SK-N-SH (cell line): ENCODE results near the gene QSER1. TPM values are rescaled to one million over a fixed set of nuclear protein-coding genes. Genes with fewer than 3 reads are reported as not detected.
A peak's percentile ranks its signal among the peaks of the same experiment; 100 is the strongest.

ENCODE experiments used
- CTCF ChIA-PET: fragments of 300-600, 350-600 bp; formaldehyde crosslinking; extraction: SDS; loops from one replicate; lab custom pipeline; 2021; lab: Yijun Ruan, JAX
- POLR2A ChIA-PET: fragments of 350-600 bp; sonication (Branson Sonifier 250); formaldehyde crosslinking; extraction: SDS; loops from one replicate; lab custom pipeline; 2020; ENCODE audit warnings: antibody characterized with exemption, inconsistent platforms; lab: Yijun Ruan, JAX
- DNase-seq: peaks from one replicate; pipeline ENCODE4 v3.0.0; 2012
- H2AFZ ChIP-seq: fragments of 200-600 bp; sonication (generic); 2 replicates; pipeline ENCODE4 v1.8.1; 2016; ENCODE audit warnings: antibody characterized with exemption, mild to moderate bottlenecking, low read depth
- H3F3A ChIP-seq: fragments of 200-600 bp; sonication (generic); replicated peaks from 2 replicates; pipeline ENCODE3; 2016; ENCODE audit warnings: antibody characterized with exemption, mild to moderate bottlenecking; ENCODE audit not compliant: insufficient read depth
- H3K27ac ChIP-seq, 2 experiments: fragments of 200-500 bp in 1 of 2; fragments of 200-600 bp in 1 of 2; sonication (Bioruptor generic) in 1 of 2; sonication (generic), shearing (Covaris generic) in 1 of 2; 2 replicates each; pipeline versions ENCODE4 v1.5.1 to v1.6.1; 2014 to 2016; ENCODE audit warnings: low read depth in 2 of 2, inconsistent platforms in 1 of 2, low read length in 1 of 2, mild to moderate bottlenecking in 1 of 2, mixed read lengths in 1 of 2
- H3K27me3 ChIP-seq: fragments of 200-600 bp; sonication (generic), shearing (Covaris generic); 2 replicates; pipeline ENCODE4 v1.6.1; 2016; ENCODE audit warnings: mixed run types; ENCODE audit not compliant: insufficient read depth
- H3K36me3 ChIP-seq, 2 experiments: fragments of 200-500 bp in 1 of 2; fragments of 200-600 bp in 1 of 2; sonication (Bioruptor generic) in 1 of 2; sonication (generic) in 1 of 2; replicated peaks in 1 of 2; 2 replicates each; pipeline versions ENCODE3 to v1.5.1; 2014 to 2016; ENCODE audit warnings: low read length in 1 of 2, mild to moderate bottlenecking in 1 of 2; ENCODE audit not compliant: insufficient read depth in 2 of 2, control insufficient read depth in 1 of 2
- H3K4me1 ChIP-seq, 2 experiments: fragments of 200-500 bp in 1 of 2; fragments of 200-600 bp in 1 of 2; sonication (Bioruptor generic) in 1 of 2; sonication (generic), shearing (Covaris generic) in 1 of 2; 2 replicates each; pipeline versions ENCODE4 v1.5.1 to v1.6.1; 2014 to 2016; ENCODE audit warnings: low read depth in 1 of 2, low read length in 1 of 2, mixed run types in 1 of 2; ENCODE audit not compliant: insufficient read depth in 2 of 2, control insufficient read depth in 1 of 2
- H3K4me2 ChIP-seq: fragments of 200-600 bp; sonication (generic), shearing (Covaris generic); 2 replicates; pipeline ENCODE4 v1.6.1; 2017; ENCODE audit warnings: mixed run types
- H3K4me3 ChIP-seq, 2 experiments: fragments of 200-500 bp in 1 of 2; fragments of 200-600 bp in 1 of 2; sonication (Bioruptor generic) in 1 of 2; sonication (generic), shearing (Covaris generic) in 1 of 2; 2 replicates each; pipeline versions ENCODE4 v1.5.1 to v1.8.1; 2014 to 2016; ENCODE audit warnings: low read depth in 2 of 2, inconsistent platforms in 1 of 2, low read length in 1 of 2, mild to moderate bottlenecking in 1 of 2, mixed read lengths in 1 of 2, moderate library complexity in 1 of 2
- H3K79me2 ChIP-seq: fragments of 200-600 bp; sonication (generic); 2 replicates; pipeline ENCODE4 v1.8.1; 2017; ENCODE audit warnings: mild to moderate bottlenecking; ENCODE audit not compliant: insufficient read depth
- H3K9ac ChIP-seq: fragments of 200-600 bp; sonication (generic); 2 replicates; pipeline ENCODE4 v1.6.1; 2017; ENCODE audit warnings: mixed run types
- H3K9me2 ChIP-seq: fragments of 200-600 bp; sonication (generic); 2 replicates; pipeline ENCODE4 v1.6.1; 2017; ENCODE audit warnings: mixed run types
- H3K9me3 ChIP-seq: fragments of 200-600 bp; sonication (generic); 2 replicates; pipeline ENCODE4 v1.6.1; 2017; ENCODE audit warnings: mixed run types, mild to moderate bottlenecking, moderate library complexity
- H4K20me1 ChIP-seq: fragments of 200-600 bp; sonication (generic); 2 replicates; pipeline ENCODE4 v1.6.1; 2017; ENCODE audit warnings: mild to moderate bottlenecking, mixed run types; ENCODE audit not compliant: insufficient read depth
- FOXJ3 ChIP-seq: sonication (generic); formaldehyde crosslinking; IDR thresholded peaks from 2 replicates; pipeline ENCODE4 v1.5.1; 2020; ENCODE audit warnings: mild to moderate bottlenecking, missing genetic modification reagents
- GABPA ChIP-seq: IDR thresholded peaks from 2 replicates; pipeline ENCODE4 v1.4.0; 2012; ENCODE audit warnings: low read depth, mild to moderate bottlenecking
- GATA2 ChIP-seq: sonication (generic); formaldehyde crosslinking; IDR thresholded peaks from 2 replicates; pipeline ENCODE4 v1.5.0; 2020; ENCODE audit warnings: mild to moderate bottlenecking, missing genetic modification reagents
- NRF1 ChIP-seq: IDR thresholded peaks from 2 replicates; pipeline ENCODE4 v1.6.1; 2012; ENCODE audit warnings: low read depth, mild to moderate bottlenecking, low read length
- PBX3 ChIP-seq: IDR thresholded peaks from 2 replicates; pipeline ENCODE4; 2012
- POLR2AphosphoS5 ChIP-seq: IDR thresholded peaks from 2 replicates; pipeline ENCODE4 v1.6.1; 2012; ENCODE audit warnings: low read depth, low read length
- RXRA ChIP-seq: IDR thresholded peaks from 2 replicates; pipeline ENCODE4 v1.4.0; 2012; ENCODE audit warnings: low read depth, mild to moderate bottlenecking, borderline replicate concordance
- TAF1 ChIP-seq: IDR thresholded peaks from 2 replicates; pipeline ENCODE4 v1.6.1; 2012; ENCODE audit warnings: low read depth, mild to moderate bottlenecking, low read length, moderate library complexity, borderline replicate concordance
- TCF12 ChIP-seq: IDR thresholded peaks from 2 replicates; pipeline ENCODE4 v1.4.0; 2012
- ZBTB33 ChIP-seq: IDR thresholded peaks from 2 replicates; pipeline ENCODE4 v1.4.0; 2012; ENCODE audit warnings: low read depth, borderline replicate concordance
- WGBS: methylation state at CpG from one replicate; pipeline ENCODE4 v1.1.6; 2017; ENCODE audit warnings: low lambda C conversion rate; 5-methylcytosine and 5-hydroxymethylcytosine counted together
- polyA plus RNA-seq, 3 experiments: library from polyadenylated mRNA; depleted of rRNA; stranded (reverse); fragments of >200 nt; gene quantifications; 2 replicates each; pipeline ENCODE4 v1.2.3, GENCODE V29; 2012
- TF ChIP-seq, protein P1 (sequence below): IDR thresholded peaks from 2 replicates; pipeline ENCODE4 v1.4.0; 2012; ENCODE audit warnings: low read depth

The QSER1 gene
- polyA plus RNA-seq, 1 of the 3 experiments (the other 2 are of a cell fraction), result 4.2 TPM

GRCh38 chr11:32940865-32941264 lies 48.3 kb downstream of the QSER1 start (continued):
- TF ChIP-seq PBX3 (no peak), POLR2AphosphoS5 (no peak), TCF12 (no peak), NRF1 (no peak), ZBTB33 (no peak), GATA2 (CRISPR knock-in tag) (no peak), RXRA (no peak), TAF1 (no peak)

- TF ChIP-seq GABPA, result no peak
- TF ChIP-seq, protein P1, sequence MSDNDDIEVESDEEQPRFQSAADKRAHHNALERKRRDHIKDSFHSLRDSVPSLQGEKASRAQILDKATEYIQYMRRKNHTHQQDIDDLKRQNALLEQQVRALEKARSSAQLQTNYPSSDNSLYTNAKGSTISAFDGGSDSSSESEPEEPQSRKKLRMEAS, result no peak
- peak; percentile 60 for TF ChIP-seq PBX3
- no peak for TF ChIP-seq FOXJ3 (CRISPR knock-in tag)
- no peak for TF ChIP-seq RXRA
These were observed 55.4 kb downstream of the QSER1 start for GRCh38 chr11:32947978-32948377.

More at GRCh38 chr11:32947978-32948377, 55.4 kb downstream of the QSER1 start:
- Histone ChIP-seq H3K36me3 (peaks cover 2 to 15% of the 10 kb centered on the region in 2 experiments), H3K4me3 (no peak overlapping the region), H3K27ac (peak overlapping the region in 1 of 2 experiments; percentile 50; a peak in 2 of 4 replicates), H3K79me2 (peaks cover 55% of the 10 kb centered on the region), H3K9me3 (no peaks in the 10 kb centered on the region), H3K9me2 (no peaks in the 10 kb centered on the region), H3K27me3 (no peaks in the 10 kb centered on the region), H3F3A (peaks cover 11% of the 10 kb centered on the region), H3K9ac (no peak overlapping the region), H3K4me2 (peak overlapping the region; percentile 37; the same call in 1 of the 2 replicates), H2AFZ (no peak overlapping the region), H4K20me1 (no peaks in the 10 kb centered on the region), H3K4me1 (peaks cover 2 to 17% of the 10 kb centered on the region in 2 experiments; a peak in 3 of 4 replicates)
- ChIA-PET CTCF (interaction anchor here (3.3 kb wide), 1 partner anchor 118 kb away, joined by 11 read pairs; no protein-coding TSS in a partner anchor), POLR2A (no interaction called here)
- DNase-seq, result no peak
- 35% methylated on average over 2 of the region's 2 CpGs for WGBS
